22Rv1 (cell line): Measurements from ENCODE around the gene FAM24B.

Experiments
- ZFX ChIP-seq: fragments of 450-650 bp; IDR thresholded peaks from 2 replicates; pipeline ENCODE4 v1.6.1; 2017; ENCODE audit warnings: antibody characterized with exemption, borderline replicate concordance
- TF ChIP-seq, protein P1 (sequence below): fragments of 450-650 bp; IDR thresholded peaks from 2 replicates; pipeline ENCODE4 v1.5.1; 2017; ENCODE audit warnings: mild to moderate bottlenecking

- TF ChIP-seq, protein P1, sequence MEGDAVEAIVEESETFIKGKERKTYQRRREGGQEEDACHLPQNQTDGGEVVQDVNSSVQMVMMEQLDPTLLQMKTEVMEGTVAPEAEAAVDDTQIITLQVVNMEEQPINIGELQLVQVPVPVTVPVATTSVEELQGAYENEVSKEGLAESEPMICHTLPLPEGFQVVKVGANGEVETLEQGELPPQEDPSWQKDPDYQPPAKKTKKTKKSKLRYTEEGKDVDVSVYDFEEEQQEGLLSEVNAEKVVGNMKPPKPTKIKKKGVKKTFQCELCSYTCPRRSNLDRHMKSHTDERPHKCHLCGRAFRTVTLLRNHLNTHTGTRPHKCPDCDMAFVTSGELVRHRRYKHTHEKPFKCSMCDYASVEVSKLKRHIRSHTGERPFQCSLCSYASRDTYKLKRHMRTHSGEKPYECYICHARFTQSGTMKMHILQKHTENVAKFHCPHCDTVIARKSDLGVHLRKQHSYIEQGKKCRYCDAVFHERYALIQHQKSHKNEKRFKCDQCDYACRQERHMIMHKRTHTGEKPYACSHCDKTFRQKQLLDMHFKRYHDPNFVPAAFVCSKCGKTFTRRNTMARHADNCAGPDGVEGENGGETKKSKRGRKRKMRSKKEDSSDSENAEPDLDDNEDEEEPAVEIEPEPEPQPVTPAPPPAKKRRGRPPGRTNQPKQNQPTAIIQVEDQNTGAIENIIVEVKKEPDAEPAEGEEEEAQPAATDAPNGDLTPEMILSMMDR: no peak
- no peak for TF ChIP-seq ZFX
These were observed 49.0 kb downstream of the FAM24B start for GRCh38 chr10:122830273-122830964.
